ENCODE measurements around the gene STK4. TPM values are rescaled to one million over a fixed set of nuclear protein-coding genes. Genes with fewer than 3 reads are reported as not detected.
A peak's percentile ranks its signal among the peaks of the same experiment; 100 is the strongest.

STK4 gene
- total RNA-seq, 2 donors from 2014 or later, result 17.8 to 23.6 TPM

GRCh38 chr20:44990957-44991356, 24.6 kb downstream of the STK4 start:
- no peaks in the 10 kb centered on the region for H3K36me3 ChIP-seq (replicated peaks in 1 of 2; ENCODE audit: insufficient read depth in 1 of 2, low read depth in 2 of 2)
- no peak for TF ChIP-seq POLR2A (IDR thresholded peaks at IDR 0.05)
- TF ChIP-seq CTCF (IDR thresholded peaks at IDR 0.05), result no peak
- ATAC-seq (no peak), DNase-seq (no peak)
- no peak overlapping the region for H3K4me3 ChIP-seq
- H3K27ac ChIP-seq, result peak overlapping the region in 1 of 4 donors; percentile 26
- intact Hi-C loops (cut with DNase I), result no loop called here
- H3K27me3 ChIP-seq, result no peaks in the 10 kb centered on the region
- H3K4me1 ChIP-seq, result peaks cover 6% of the 10 kb centered on the region
- no peaks in the 10 kb centered on the region for H3K9me3 ChIP-seq

DNA sequence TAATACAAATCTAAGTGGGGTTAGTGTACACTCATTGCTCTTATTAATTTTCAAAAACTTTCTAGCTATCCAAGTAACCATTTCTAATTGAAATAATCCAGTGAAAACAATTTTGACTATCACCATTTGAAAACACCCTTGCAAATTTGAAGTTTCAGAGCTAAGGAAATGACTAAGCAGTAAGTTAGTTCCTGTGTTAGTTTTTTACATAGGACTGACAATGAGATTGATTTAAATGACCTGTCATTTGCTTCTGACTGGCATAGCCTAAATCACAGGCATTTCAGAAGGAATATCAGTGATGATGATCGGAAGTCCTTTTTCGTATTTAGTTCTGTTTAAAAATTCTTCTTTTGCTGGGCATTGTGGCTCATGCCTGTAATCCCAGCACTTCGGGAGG, 27.0 kb downstream of the STK4 start:
- Histone ChIP-seq H3K4me1 (peaks cover 6% of the 10 kb centered on the region), H3K4me3 (no peak overlapping the region), H3K27me3 (no peaks in the 10 kb centered on the region), H3K36me3 (replicated peaks in 1 of 2; ENCODE audit: insufficient read depth in 1 of 2, low read depth in 2 of 2) (no peaks in the 10 kb centered on the region), H3K27ac (no peak overlapping the region), H3K9me3 (no peaks in the 10 kb centered on the region)
- no peak for TF ChIP-seq CTCF (IDR thresholded peaks at IDR 0.05)
- TF ChIP-seq POLR2A (IDR thresholded peaks at IDR 0.05), result no peak
- DNase-seq (no peak), ATAC-seq (no peak)
- intact Hi-C loops (cut with DNase I), result no loop called here
- 86 to 90% methylated on average over 3 of the region's 3 CpGs for WGBS, 2 donors

DNA sequence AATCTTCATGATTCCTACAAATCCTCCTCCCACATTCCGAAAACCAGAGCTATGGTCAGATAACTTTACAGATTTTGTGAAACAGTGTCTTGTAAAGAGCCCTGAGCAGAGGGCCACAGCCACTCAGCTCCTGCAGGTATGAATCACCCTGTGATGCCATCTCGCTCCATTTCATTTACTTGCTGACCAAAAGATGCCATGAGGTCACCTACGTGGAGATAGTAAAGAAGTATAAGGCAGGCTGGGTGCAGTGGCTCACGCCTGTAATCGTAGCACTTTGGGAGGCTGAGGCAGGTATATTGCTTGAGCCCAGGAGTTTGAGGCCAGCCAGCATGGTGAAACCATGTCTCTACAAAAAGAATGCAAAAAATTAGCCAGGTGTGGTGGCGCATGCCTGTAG, 30.9 kb downstream of the STK4 start:
- Histone ChIP-seq H3K27ac (no peak overlapping the region), H3K9me3 (no peaks in the 10 kb centered on the region), H3K36me3 (replicated peaks in 1 of 2; ENCODE audit: insufficient read depth in 1 of 2, low read depth in 2 of 2) (peaks cover 0 to 13% of the 10 kb centered on the region in 2 donors), H3K27me3 (no peaks in the 10 kb centered on the region), H3K4me1 (no peaks in the 10 kb centered on the region), H3K4me3 (no peak overlapping the region)
- TF ChIP-seq CTCF (IDR thresholded peaks at IDR 0.05) (no peak), POLR2A (IDR thresholded peaks at IDR 0.05) (no peak)
- intact Hi-C loops (cut with DNase I), result no loop called here
- ATAC-seq, result no peak
- 94 to 96% methylated on average over 6 of the region's 6 CpGs for WGBS, 2 donors
- DNase-seq, result no peak

GRCh38 chr20:44997668-44998067, 31.4 kb downstream of the STK4 start:
- no peak for ATAC-seq
- no peaks in the 10 kb centered on the region for H3K27me3 ChIP-seq
- H3K4me3 ChIP-seq, result no peak overlapping the region
- H3K36me3 ChIP-seq (replicated peaks in 1 of 2; ENCODE audit: insufficient read depth in 1 of 2, low read depth in 2 of 2), result peaks cover 0 to 13% of the 10 kb centered on the region in 2 donors
- no peaks in the 10 kb centered on the region for H3K4me1 ChIP-seq
- TF ChIP-seq CTCF (IDR thresholded peaks at IDR 0.05) (no peak), POLR2A (IDR thresholded peaks at IDR 0.05) (no peak)
- intact Hi-C loops (cut with DNase I), result no loop called here
- H3K9me3 ChIP-seq, result no peaks in the 10 kb centered on the region
- 95 to 96% methylated on average over 5 of the region's 5 CpGs for WGBS, 2 donors
- DNase-seq, result no peak
- no peak overlapping the region for H3K27ac ChIP-seq

GRCh38 chr20:45008521-45009049, 42.3 kb downstream of the STK4 start:
- Histone ChIP-seq H3K36me3 (replicated peaks in 1 of 2; ENCODE audit: insufficient read depth in 1 of 2, low read depth in 2 of 2) (peaks cover 0 to 4% of the 10 kb centered on the region in 2 donors), H3K27ac (no peak overlapping the region), H3K4me3 (no peak overlapping the region), H3K9me3 (no peaks in the 10 kb centered on the region), H3K27me3 (no peaks in the 10 kb centered on the region), H3K4me1 (no peaks in the 10 kb centered on the region)
- DNase-seq (no peak), ATAC-seq (no peak)
- intact Hi-C loops (cut with DNase I), result no loop called here
- TF ChIP-seq CTCF (IDR thresholded peaks at IDR 0.05), result no peak
